Measurements from ENCODE around the gene RGS7. TPM values are rescaled to one million over a fixed set of nuclear protein-coding genes. Genes with fewer than 3 reads are reported as not detected.

Gene RGS7
- total and polyA plus RNA-seq, 2 of the 8 experiments (the other 6 are each of a cell fraction or from before 2014, with no cell fraction given), result 1.6 to 3.0 TPM

GRCh38 chr1:241299347-241299746 is 57.7 kb downstream of the RGS7 start:
- peaks cover 0 to 3% (median 0%) of the 10 kb centered on the region in 4 experiments; a peak in 3 of 7 replicates for H3K4me1 ChIP-seq (replicated peaks in 1 of 4; ENCODE audit: control insufficient read depth in 3 of 4, insufficient read depth in 4 of 4, low read length in 3 of 4)
- H2AK5ac ChIP-seq (ENCODE audit: low read depth, low read length), result no peak overlapping the region
- H3K4me3 ChIP-seq (ENCODE audit: extremely low read depth in 1 of 4, insufficient read depth in 2 of 4, low read depth in 3 of 4, low read length in 4 of 4), result no peak overlapping the region
- no peak overlapping the region for H2BK5ac ChIP-seq (ENCODE audit: low read depth, low read length)
- H2BK20ac ChIP-seq (ENCODE audit: low read length), result no peak overlapping the region
- 85% methylated on average over 2 of the region's 2 CpGs; no CpG with 5 or more reads in 1 of the 2 experiments for WGBS, 2 experiments (ENCODE audit: extremely low coverage in 1 of 2, insufficient coverage in 1 of 2, insufficient read length in 1 of 2, insufficient replicate concordance in 2 of 2, low coverage in 1 of 2, low lambda C conversion rate in 2 of 2, missing lambda C conversion rate in 1 of 2)
- no peak overlapping the region for H4K5ac ChIP-seq (ENCODE audit: insufficient read length, low read depth, low read length)
- H4K20me1 ChIP-seq (replicated peaks in 1 of 2; ENCODE audit: control insufficient read depth in 1 of 2, insufficient read depth in 2 of 2, low read length in 2 of 2), result no peaks in the 10 kb centered on the region
- H3K9ac ChIP-seq (replicated peaks in 1 of 4; ENCODE audit: extremely low read depth in 1 of 4, low read depth in 3 of 4, low read length in 3 of 4), result no peak overlapping the region
- ChIA-PET CTCF (ENCODE audit: partially characterized antibody) (interaction anchor here (1.3 kb wide), 1 partner anchor 24 kb away, joined by 3 read pairs; no protein-coding TSS in a partner anchor), POLR2A (ENCODE audit: partially characterized antibody) (no interaction called here)
- no peak overlapping the region for H3K4me2 ChIP-seq (ENCODE audit: insufficient read depth in 1 of 2, low read depth in 2 of 2, low read length in 2 of 2)
- H3K18ac ChIP-seq (ENCODE audit: extremely low read depth, low read length), result no peak overlapping the region
- H2AFZ ChIP-seq (ENCODE audit: low read length), result no peak overlapping the region
- no peak overlapping the region for H3K27ac ChIP-seq (ENCODE audit: low read depth, low read length)
- H3K27me3 ChIP-seq (replicated peaks in 1 of 4; ENCODE audit: control insufficient read depth in 3 of 4, extremely low read depth in 1 of 4, insufficient read depth in 3 of 4, low read length in 3 of 4), result no peaks in the 10 kb centered on the region
- DNase-seq (ENCODE audit: low read depth in 1 of 2, low spot score in 2 of 2), result no peak
- H3K9me3 ChIP-seq (ENCODE audit: insufficient read depth in 2 of 2, low read depth in 1 of 2, low read length in 1 of 2), result peaks cover 12 to 17% of the 10 kb centered on the region in 2 experiments
- no peaks in the 10 kb centered on the region for H3K23me2 ChIP-seq (ENCODE audit: low read depth, low read length)
- no peak overlapping the region for H2BK120ac ChIP-seq (replicated peaks; ENCODE audit: low read depth, low read length)
- H4K8ac ChIP-seq (ENCODE audit: extremely low read depth, insufficient read depth, low read length), result no peak overlapping the region
- no peak overlapping the region for H3K14ac ChIP-seq (ENCODE audit: insufficient read length)
- no peak overlapping the region for H3K56ac ChIP-seq (replicated peaks; ENCODE audit: insufficient read length, low read depth, low read length)
- H3K23ac ChIP-seq (ENCODE audit: insufficient read length), result no peak overlapping the region
- H2BK15ac ChIP-seq (ENCODE audit: low read length), result no peak overlapping the region
- no peak overlapping the region for H2BK12ac ChIP-seq (ENCODE audit: low read depth, low read length)
- FAIRE-seq, result no peak
- H3K4ac ChIP-seq (replicated peaks; ENCODE audit: insufficient read length, low read depth, low read length), result no peak overlapping the region
- no peaks in the 10 kb centered on the region for H3K79me1 ChIP-seq (ENCODE audit: low read depth, low read length)
- no peaks in the 10 kb centered on the region for H3K79me2 ChIP-seq (ENCODE audit: control insufficient read depth in 1 of 2, insufficient read depth in 2 of 2, low read length in 2 of 2)
- TF ChIP-seq SUZ12 (IDR thresholded peaks at IDR 0.05; ENCODE audit: low read length) (no peak), POLR2AphosphoS5 (IDR thresholded peaks at IDR 0.05; ENCODE audit: low read depth, low read length) (no peak), HDAC6 (IDR thresholded peaks at IDR 0.05; ENCODE audit: low read depth, low read length) (no peak), SAP30 (IDR thresholded peaks at IDR 0.05; ENCODE audit: insufficient read depth, insufficient replicate concordance, low read length) (no peak), ASH2L (IDR thresholded peaks at IDR 0.05; ENCODE audit: low read length) (no peak)
- peaks cover 0 to 2% (median 0%) of the 10 kb centered on the region in 4 experiments; a peak in 2 of 8 replicates for H3K36me3 ChIP-seq (ENCODE audit: control insufficient read depth in 2 of 4, insufficient read depth in 4 of 4, low read length in 3 of 4)
- no peak overlapping the region for H4K91ac ChIP-seq (replicated peaks; ENCODE audit: insufficient read length, low read length)
